ENCODE results near the gene KATNAL2.

DNA sequence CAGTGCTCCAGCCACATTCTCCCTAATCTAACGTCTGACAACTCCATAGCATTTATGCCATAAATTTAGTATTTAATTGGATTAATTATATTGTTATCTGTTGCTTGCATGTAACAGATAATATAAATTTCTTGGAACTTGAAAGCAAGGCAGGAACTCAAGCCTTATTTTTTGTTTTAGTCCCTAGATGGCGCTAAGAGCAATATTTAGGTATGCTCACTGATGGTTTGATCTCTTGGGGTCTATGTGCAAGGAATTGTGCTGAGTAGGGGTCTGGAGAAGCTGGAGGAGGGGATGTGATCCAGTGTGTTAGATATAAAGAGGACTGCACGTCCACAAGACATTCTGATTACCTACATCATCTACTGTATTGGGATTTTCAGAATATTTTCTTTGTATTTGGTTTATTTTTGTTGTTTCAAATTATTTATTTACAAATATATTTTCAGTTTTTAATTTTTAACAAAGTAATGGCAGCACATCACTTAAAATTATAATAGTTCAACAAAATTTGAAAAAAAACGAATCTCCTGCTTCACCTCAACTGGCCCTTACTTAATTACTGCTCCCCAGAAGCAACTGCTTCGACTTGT lies 32.8 kb downstream of the KATNAL2 start:
- TF ChIP-seq POLR2AphosphoS5 (IDR thresholded peaks at IDR 0.05), result no peak
- TF ChIP-seq, protein P1, sequence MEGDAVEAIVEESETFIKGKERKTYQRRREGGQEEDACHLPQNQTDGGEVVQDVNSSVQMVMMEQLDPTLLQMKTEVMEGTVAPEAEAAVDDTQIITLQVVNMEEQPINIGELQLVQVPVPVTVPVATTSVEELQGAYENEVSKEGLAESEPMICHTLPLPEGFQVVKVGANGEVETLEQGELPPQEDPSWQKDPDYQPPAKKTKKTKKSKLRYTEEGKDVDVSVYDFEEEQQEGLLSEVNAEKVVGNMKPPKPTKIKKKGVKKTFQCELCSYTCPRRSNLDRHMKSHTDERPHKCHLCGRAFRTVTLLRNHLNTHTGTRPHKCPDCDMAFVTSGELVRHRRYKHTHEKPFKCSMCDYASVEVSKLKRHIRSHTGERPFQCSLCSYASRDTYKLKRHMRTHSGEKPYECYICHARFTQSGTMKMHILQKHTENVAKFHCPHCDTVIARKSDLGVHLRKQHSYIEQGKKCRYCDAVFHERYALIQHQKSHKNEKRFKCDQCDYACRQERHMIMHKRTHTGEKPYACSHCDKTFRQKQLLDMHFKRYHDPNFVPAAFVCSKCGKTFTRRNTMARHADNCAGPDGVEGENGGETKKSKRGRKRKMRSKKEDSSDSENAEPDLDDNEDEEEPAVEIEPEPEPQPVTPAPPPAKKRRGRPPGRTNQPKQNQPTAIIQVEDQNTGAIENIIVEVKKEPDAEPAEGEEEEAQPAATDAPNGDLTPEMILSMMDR (IDR thresholded peaks at IDR 0.05), result no peak
- TF ChIP-seq POLR2A (IDR thresholded peaks at IDR 0.05), result no peak
- TF ChIP-seq EP300 (IDR thresholded peaks at IDR 0.05), result no peak
